Measurements from ENCODE around the gene PALMD. TPM values are rescaled to one million over a fixed set of nuclear protein-coding genes. Genes with fewer than 3 reads are reported as not detected.

Gene PALMD
- total and polyA plus RNA-seq, 2 experiments from 2014 or later = 14.0 to 18.5 TPM

GRCh38 chr1:99691175-99691574, 45.3 kb downstream of the PALMD start:
- no peak overlapping the region for H3K4me2 ChIP-seq

GRCh38 chr1:99696616-99697015, 50.7 kb downstream of the PALMD start:
- Histone ChIP-seq H3K79me2 (no peaks in the 10 kb centered on the region), H3K4me1 (ENCODE audit: insufficient read depth) (no peaks in the 10 kb centered on the region), H3K4me3 (no peak overlapping the region), H3K27me3 (no peaks in the 10 kb centered on the region), H3K9me2 (replicated peaks; ENCODE audit: insufficient read depth) (no peaks in the 10 kb centered on the region), H4K20me1 (ENCODE audit: insufficient read depth, poor library complexity, severe bottlenecking) (no peaks in the 10 kb centered on the region), H3K27ac (no peak overlapping the region), H3K4me2 (no peak overlapping the region), H2AFZ (no peak overlapping the region), H3K9me3 (ENCODE audit: low read depth) (no peaks in the 10 kb centered on the region), H3K36me3 (replicated peaks; ENCODE audit: insufficient read depth, low read depth) (no peaks in the 10 kb centered on the region)
- WGBS (ENCODE audit: low lambda C conversion rate, missing lambda C conversion rate) = 88% methylated on average over 2 of the region's 2 CpGs
- DNase-seq (ENCODE audit: low spot score) = no peak
- TF ChIP-seq CTCF (IDR thresholded peaks at IDR 0.05; ENCODE audit: poor library complexity) (no peak), EZH2phosphoT487 (IDR thresholded peaks at IDR 0.05; ENCODE audit: low read depth, severe bottlenecking, unreplicated experiment) (no peak), EZH2 (IDR thresholded peaks at IDR 0.05; ENCODE audit: borderline replicate concordance) (no peak)

More at GRCh38 chr1:99691175-99691574, 45.3 kb downstream of the PALMD start:
- WGBS (ENCODE audit: low lambda C conversion rate, missing lambda C conversion rate) = 81% methylated on average over 2 of the region's 2 CpGs
- H3K9me3 ChIP-seq (ENCODE audit: low read depth) = no peaks in the 10 kb centered on the region
- no peaks in the 10 kb centered on the region for H3K79me2 ChIP-seq
- no peak overlapping the region for H2AFZ ChIP-seq
- TF ChIP-seq CTCF (IDR thresholded peaks at IDR 0.05; ENCODE audit: poor library complexity) = no peak
- TF ChIP-seq EZH2 (IDR thresholded peaks at IDR 0.05; ENCODE audit: borderline replicate concordance) = no peak
- TF ChIP-seq EZH2phosphoT487 (IDR thresholded peaks at IDR 0.05; ENCODE audit: low read depth, severe bottlenecking, unreplicated experiment) = no peak
- DNase-seq (ENCODE audit: low spot score) = no peak
- no peaks in the 10 kb centered on the region for H3K36me3 ChIP-seq (replicated peaks; ENCODE audit: insufficient read depth, low read depth)
- no peaks in the 10 kb centered on the region for H3K4me1 ChIP-seq (ENCODE audit: insufficient read depth)
- no peaks in the 10 kb centered on the region for H4K20me1 ChIP-seq (ENCODE audit: insufficient read depth, poor library complexity, severe bottlenecking)
- H3K27me3 ChIP-seq = no peaks in the 10 kb centered on the region
- H3K27ac ChIP-seq = no peak overlapping the region
- H3K9me2 ChIP-seq (replicated peaks; ENCODE audit: insufficient read depth) = no peaks in the 10 kb centered on the region
- no peak overlapping the region for H3K4me3 ChIP-seq

DNA sequence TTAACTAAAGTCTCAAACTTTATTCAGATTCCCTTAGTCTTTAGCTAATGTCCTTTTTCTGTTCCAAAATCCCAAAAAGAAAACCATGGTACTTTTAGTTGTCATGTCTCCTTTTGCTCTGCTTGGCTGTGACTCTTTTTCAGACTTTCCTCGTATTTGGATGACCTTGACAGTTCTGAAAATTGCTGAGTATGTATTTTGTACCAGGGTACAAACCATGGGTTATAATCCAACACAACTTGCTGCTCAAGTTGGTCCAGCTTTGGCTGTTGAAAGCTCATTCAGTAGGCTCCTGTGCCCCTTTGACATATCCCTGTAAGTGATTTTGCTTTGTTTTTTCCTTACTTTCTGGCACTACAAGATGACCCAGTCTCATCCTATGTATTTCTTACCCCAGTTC, 51.7 kb downstream of the PALMD start:
- no peaks in the 10 kb centered on the region for H3K9me2 ChIP-seq (replicated peaks; ENCODE audit: insufficient read depth)
- no peaks in the 10 kb centered on the region for H3K27me3 ChIP-seq
- H3K4me3 ChIP-seq = no peak overlapping the region
- no peak overlapping the region for H2AFZ ChIP-seq
- no peak for TF ChIP-seq EZH2phosphoT487 (IDR thresholded peaks at IDR 0.05; ENCODE audit: low read depth, severe bottlenecking, unreplicated experiment)
- no peak for TF ChIP-seq EZH2 (IDR thresholded peaks at IDR 0.05; ENCODE audit: borderline replicate concordance)
- TF ChIP-seq CTCF (IDR thresholded peaks at IDR 0.05; ENCODE audit: poor library complexity) = no peak
- no peaks in the 10 kb centered on the region for H3K79me2 ChIP-seq
- no peak overlapping the region for H3K27ac ChIP-seq
- no peaks in the 10 kb centered on the region for H3K9me3 ChIP-seq (ENCODE audit: low read depth)
- 73% methylated on average over 1 of the region's 1 CpG for WGBS (ENCODE audit: low lambda C conversion rate, missing lambda C conversion rate)
- H4K20me1 ChIP-seq (ENCODE audit: insufficient read depth, poor library complexity, severe bottlenecking) = no peaks in the 10 kb centered on the region
- no peaks in the 10 kb centered on the region for H3K4me1 ChIP-seq (ENCODE audit: insufficient read depth)
- H3K36me3 ChIP-seq (replicated peaks; ENCODE audit: insufficient read depth, low read depth) = no peaks in the 10 kb centered on the region
- no peak overlapping the region for H3K4me2 ChIP-seq
- no peak for DNase-seq (ENCODE audit: low spot score)

- Histone ChIP-seq H3K4me3 (no peak overlapping the region), H3K36me3 (replicated peaks; ENCODE audit: insufficient read depth, low read depth) (no peaks in the 10 kb centered on the region), H2AFZ (no peak overlapping the region), H3K27ac (no peak overlapping the region), H3K27me3 (no peaks in the 10 kb centered on the region), H4K20me1 (ENCODE audit: insufficient read depth, poor library complexity, severe bottlenecking) (no peaks in the 10 kb centered on the region), H3K9me3 (ENCODE audit: low read depth) (no peaks in the 10 kb centered on the region), H3K4me2 (no peak overlapping the region), H3K9me2 (replicated peaks; ENCODE audit: insufficient read depth) (no peaks in the 10 kb centered on the region), H3K4me1 (ENCODE audit: insufficient read depth) (no peaks in the 10 kb centered on the region), H3K79me2 (no peaks in the 10 kb centered on the region)
- no peak for DNase-seq (ENCODE audit: low spot score)
- 92% methylated on average over 3 of the region's 3 CpGs for WGBS (ENCODE audit: low lambda C conversion rate, missing lambda C conversion rate)
- no peak for TF ChIP-seq EZH2phosphoT487 (IDR thresholded peaks at IDR 0.05; ENCODE audit: low read depth, severe bottlenecking, unreplicated experiment)
- TF ChIP-seq EZH2 (IDR thresholded peaks at IDR 0.05; ENCODE audit: borderline replicate concordance) = no peak
Measured at GRCh38 chr1:99700020-99700419, 54.1 kb downstream of the PALMD start.

Measured in hepatocyte (in vitro differentiated cells).